A549 treated with Mapracorat at 1 μM for 4 hours (cell line): ENCODE results near the gene ATP10A. TPM values are rescaled to one million over a fixed set of nuclear protein-coding genes. Genes with fewer than 3 reads are reported as not detected.

Experiments used
- total RNA-seq: library from RNA; stranded (reverse); fragments of 200-300 nt; extraction: Qiagen RNA extraction; gene quantifications from 5 replicates; pipeline ENCODE4 v1.2.3, GENCODE V29; 2022

Gene ATP10A, protein sequence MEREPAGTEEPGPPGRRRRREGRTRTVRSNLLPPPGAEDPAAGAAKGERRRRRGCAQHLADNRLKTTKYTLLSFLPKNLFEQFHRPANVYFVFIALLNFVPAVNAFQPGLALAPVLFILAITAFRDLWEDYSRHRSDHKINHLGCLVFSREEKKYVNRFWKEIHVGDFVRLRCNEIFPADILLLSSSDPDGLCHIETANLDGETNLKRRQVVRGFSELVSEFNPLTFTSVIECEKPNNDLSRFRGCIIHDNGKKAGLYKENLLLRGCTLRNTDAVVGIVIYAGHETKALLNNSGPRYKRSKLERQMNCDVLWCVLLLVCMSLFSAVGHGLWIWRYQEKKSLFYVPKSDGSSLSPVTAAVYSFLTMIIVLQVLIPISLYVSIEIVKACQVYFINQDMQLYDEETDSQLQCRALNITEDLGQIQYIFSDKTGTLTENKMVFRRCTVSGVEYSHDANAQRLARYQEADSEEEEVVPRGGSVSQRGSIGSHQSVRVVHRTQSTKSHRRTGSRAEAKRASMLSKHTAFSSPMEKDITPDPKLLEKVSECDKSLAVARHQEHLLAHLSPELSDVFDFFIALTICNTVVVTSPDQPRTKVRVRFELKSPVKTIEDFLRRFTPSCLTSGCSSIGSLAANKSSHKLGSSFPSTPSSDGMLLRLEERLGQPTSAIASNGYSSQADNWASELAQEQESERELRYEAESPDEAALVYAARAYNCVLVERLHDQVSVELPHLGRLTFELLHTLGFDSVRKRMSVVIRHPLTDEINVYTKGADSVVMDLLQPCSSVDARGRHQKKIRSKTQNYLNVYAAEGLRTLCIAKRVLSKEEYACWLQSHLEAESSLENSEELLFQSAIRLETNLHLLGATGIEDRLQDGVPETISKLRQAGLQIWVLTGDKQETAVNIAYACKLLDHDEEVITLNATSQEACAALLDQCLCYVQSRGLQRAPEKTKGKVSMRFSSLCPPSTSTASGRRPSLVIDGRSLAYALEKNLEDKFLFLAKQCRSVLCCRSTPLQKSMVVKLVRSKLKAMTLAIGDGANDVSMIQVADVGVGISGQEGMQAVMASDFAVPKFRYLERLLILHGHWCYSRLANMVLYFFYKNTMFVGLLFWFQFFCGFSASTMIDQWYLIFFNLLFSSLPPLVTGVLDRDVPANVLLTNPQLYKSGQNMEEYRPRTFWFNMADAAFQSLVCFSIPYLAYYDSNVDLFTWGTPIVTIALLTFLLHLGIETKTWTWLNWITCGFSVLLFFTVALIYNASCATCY (N-terminal part only)
- total RNA-seq = 7.6 to 9.2 TPM (median 7.8 TPM) in 5 replicates

GRCh38 chr15:25863111-25863967, at the start of gene ATP10A:
ATP10A (minus strand) TSS chr15:25863327; CDS start chr15:25863096, 231 bp downstream.

